Progenitor cell of endocrine pancreas (in vitro differentiated cells): Measurements from ENCODE around the gene GSE1. TPM values are rescaled to one million over a fixed set of nuclear protein-coding genes. Genes with fewer than 3 reads are reported as not detected.

Experiments
- DNase-seq: peaks from one replicate; pipeline ENCODE4 v3.0.0; 2021; ENCODE audit warnings: low spot score; ENCODE audit not compliant: unreplicated experiment
- H3K27ac Mint-ChIP-seq: 2 replicates; pipeline ENCODE4 v1.8.0; 2021; ENCODE audit warnings: mild to moderate bottlenecking, moderate library complexity, mixed read lengths
- H3K27me3 Mint-ChIP-seq: 2 replicates; pipeline ENCODE4 v1.8.0; 2021; ENCODE audit warnings: mixed read lengths
- H3K36me3 Mint-ChIP-seq: 2 replicates; pipeline ENCODE4 v1.8.0; 2022; ENCODE audit warnings: mixed read lengths; ENCODE audit not compliant: insufficient read depth
- H3K4me1 Mint-ChIP-seq: 2 replicates; pipeline ENCODE4 v1.8.0; 2021; ENCODE audit warnings: low read depth, mixed read lengths
- H3K4me3 Mint-ChIP-seq: 2 replicates; pipeline ENCODE4 v1.8.0; 2021; ENCODE audit warnings: low read depth, mild to moderate bottlenecking, moderate library complexity, mixed read lengths
- H3K9me3 Mint-ChIP-seq: 2 replicates; pipeline ENCODE4 v1.8.0; 2021; ENCODE audit warnings: low read depth, mixed read lengths
- total RNA-seq: library from RNA; stranded (reverse); gene quantifications from 2 replicates; pipeline ENCODE4 v1.2.1, GENCODE V29; 2021
- TF ChIP-seq, protein P1 (sequence below): fragments of 200-600 bp; sonication (generic); IDR thresholded peaks from one replicate; pipeline ENCODE4 v1.5.0; 2021; ENCODE audit warnings: antibody characterized with exemption, mild to moderate bottlenecking; ENCODE audit not compliant: unreplicated experiment

The GSE1 gene
- total RNA-seq, 1 donor from 2014 or later: 136 TPM

GRCh38 chr16:85607321-85607765, 5.8 kb upstream of the GSE1 start:
- H3K27ac Mint-ChIP-seq: no peak overlapping the region
- H3K4me1 Mint-ChIP-seq: peaks cover 27% of the 10 kb centered on the region
- TF ChIP-seq, protein P1, sequence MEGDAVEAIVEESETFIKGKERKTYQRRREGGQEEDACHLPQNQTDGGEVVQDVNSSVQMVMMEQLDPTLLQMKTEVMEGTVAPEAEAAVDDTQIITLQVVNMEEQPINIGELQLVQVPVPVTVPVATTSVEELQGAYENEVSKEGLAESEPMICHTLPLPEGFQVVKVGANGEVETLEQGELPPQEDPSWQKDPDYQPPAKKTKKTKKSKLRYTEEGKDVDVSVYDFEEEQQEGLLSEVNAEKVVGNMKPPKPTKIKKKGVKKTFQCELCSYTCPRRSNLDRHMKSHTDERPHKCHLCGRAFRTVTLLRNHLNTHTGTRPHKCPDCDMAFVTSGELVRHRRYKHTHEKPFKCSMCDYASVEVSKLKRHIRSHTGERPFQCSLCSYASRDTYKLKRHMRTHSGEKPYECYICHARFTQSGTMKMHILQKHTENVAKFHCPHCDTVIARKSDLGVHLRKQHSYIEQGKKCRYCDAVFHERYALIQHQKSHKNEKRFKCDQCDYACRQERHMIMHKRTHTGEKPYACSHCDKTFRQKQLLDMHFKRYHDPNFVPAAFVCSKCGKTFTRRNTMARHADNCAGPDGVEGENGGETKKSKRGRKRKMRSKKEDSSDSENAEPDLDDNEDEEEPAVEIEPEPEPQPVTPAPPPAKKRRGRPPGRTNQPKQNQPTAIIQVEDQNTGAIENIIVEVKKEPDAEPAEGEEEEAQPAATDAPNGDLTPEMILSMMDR: peak; percentile 47
- peaks cover 2% of the 10 kb centered on the region for H3K36me3 Mint-ChIP-seq
- H3K4me3 Mint-ChIP-seq: no peak overlapping the region
- no peaks in the 10 kb centered on the region for H3K9me3 Mint-ChIP-seq
- no peaks in the 10 kb centered on the region for H3K27me3 Mint-ChIP-seq
- no peak for DNase-seq

DNA sequence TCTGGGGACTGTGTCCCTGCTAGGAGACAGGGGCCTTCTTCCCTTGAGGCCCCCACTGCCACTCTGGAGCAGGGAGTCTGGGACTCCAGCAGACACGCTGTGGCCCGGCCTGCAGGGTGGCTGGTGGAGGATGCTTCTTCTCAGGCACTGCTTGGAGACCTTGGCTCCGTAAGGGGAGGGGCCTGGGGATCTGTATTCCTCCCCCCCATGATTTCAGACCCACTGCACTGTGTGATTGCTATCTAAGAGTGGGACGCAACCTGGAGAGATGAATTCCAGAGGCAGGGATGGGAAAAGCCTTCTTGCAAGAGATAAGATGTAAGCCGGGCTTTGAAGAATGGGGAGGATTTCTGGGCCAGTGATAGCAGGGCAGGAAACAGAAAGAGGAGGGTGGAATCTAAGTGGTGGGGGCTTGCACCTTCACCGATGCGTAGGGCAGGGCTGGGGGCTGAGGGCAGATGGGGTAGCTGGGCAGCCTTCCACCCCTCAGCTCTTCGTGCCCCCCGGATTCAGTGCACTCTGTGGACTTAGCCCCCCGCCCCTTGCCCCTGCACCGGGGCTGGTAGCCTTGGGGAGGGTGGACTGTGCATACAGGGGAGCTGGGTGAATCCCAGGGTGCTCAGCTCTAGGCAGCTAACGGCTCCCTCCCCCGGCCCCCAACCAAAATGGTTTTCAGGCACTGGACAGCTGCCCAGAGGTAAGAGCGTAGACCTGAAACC, 5.2 kb upstream of the GSE1 start:
- Mint-ChIP-seq H3K27ac (no peak overlapping the region), H3K27me3 (no peaks in the 10 kb centered on the region), H3K4me3 (no peak overlapping the region), H3K9me3 (no peaks in the 10 kb centered on the region), H3K4me1 (peaks cover 24% of the 10 kb centered on the region), H3K36me3 (peaks cover 1% of the 10 kb centered on the region)
- TF ChIP-seq, protein P1: no peak
- DNase-seq: no peak

- Mint-ChIP-seq H3K9me3 (no peaks in the 10 kb centered on the region), H3K27me3 (no peaks in the 10 kb centered on the region), H3K4me3 (no peak overlapping the region), H3K4me1 (peaks cover 21% of the 10 kb centered on the region), H3K36me3 (no peaks in the 10 kb centered on the region), H3K27ac (peak overlapping the region; percentile 46)
- DNase-seq: no peak
- TF ChIP-seq, protein P1: no peak
These were observed 4.6 kb upstream of the GSE1 start for GRCh38 chr16:85608515-85608885.

GRCh38 chr16:85608887-85609286, 4.2 kb upstream of the GSE1 start:
- no peaks in the 10 kb centered on the region for H3K27me3 Mint-ChIP-seq
- no peak overlapping the region for H3K4me3 Mint-ChIP-seq
- no peaks in the 10 kb centered on the region for H3K36me3 Mint-ChIP-seq
- TF ChIP-seq, protein P1: no peak
- no peaks in the 10 kb centered on the region for H3K9me3 Mint-ChIP-seq
- H3K27ac Mint-ChIP-seq: peak overlapping the region; percentile 46
- peaks cover 21% of the 10 kb centered on the region for H3K4me1 Mint-ChIP-seq
- no peak for DNase-seq

- no peak overlapping the region for H3K27ac Mint-ChIP-seq
- DNase-seq: no peak
- no peaks in the 10 kb centered on the region for H3K27me3 Mint-ChIP-seq
- TF ChIP-seq, protein P1: no peak
- no peaks in the 10 kb centered on the region for H3K9me3 Mint-ChIP-seq
- no peak overlapping the region for H3K4me3 Mint-ChIP-seq
- H3K36me3 Mint-ChIP-seq: no peaks in the 10 kb centered on the region
- H3K4me1 Mint-ChIP-seq: peaks cover 21% of the 10 kb centered on the region
These were observed 3.6 kb upstream of the GSE1 start for GRCh38 chr16:85609539-85609938.
